ENCODE measurements around the gene ZNF600. TPM values are rescaled to one million over a fixed set of nuclear protein-coding genes. Genes with fewer than 3 reads are reported as not detected.

ZNF600 gene
- polyA plus RNA-seq, 1 of the 3 experiments (the other 2 are of a cell fraction), result 9.9 TPM

DNA sequence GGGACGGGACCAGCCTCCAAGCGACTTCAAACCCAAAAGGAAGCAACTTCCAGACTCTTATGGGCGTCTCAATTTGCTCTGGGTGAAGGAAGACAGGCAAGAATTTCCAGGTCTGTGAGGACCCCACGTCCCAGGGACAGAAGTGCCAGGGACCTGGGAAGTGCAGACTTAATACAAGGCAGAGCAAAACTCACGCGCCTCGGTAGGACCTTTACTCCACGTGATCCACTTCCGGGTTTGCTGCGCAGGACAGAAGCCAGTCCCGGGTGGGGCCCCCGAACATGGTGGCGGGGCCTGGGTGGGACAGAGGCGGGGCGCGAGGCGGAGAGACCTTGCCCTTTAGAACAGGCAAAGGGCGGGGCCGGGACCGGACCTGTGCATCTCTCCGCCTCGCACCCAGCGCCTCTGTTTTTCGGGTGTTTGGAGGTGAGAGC lies 61.0 kb downstream of the ZNF600 start:
- H3K4me2 ChIP-seq, result no peak overlapping the region
- H3F3A ChIP-seq (replicated peaks; ENCODE audit: insufficient read depth), result no peaks in the 10 kb centered on the region
- no peak for TF ChIP-seq RAD21 (IDR thresholded peaks at IDR 0.05; ENCODE audit: low read length)
- TF ChIP-seq, protein P1, sequence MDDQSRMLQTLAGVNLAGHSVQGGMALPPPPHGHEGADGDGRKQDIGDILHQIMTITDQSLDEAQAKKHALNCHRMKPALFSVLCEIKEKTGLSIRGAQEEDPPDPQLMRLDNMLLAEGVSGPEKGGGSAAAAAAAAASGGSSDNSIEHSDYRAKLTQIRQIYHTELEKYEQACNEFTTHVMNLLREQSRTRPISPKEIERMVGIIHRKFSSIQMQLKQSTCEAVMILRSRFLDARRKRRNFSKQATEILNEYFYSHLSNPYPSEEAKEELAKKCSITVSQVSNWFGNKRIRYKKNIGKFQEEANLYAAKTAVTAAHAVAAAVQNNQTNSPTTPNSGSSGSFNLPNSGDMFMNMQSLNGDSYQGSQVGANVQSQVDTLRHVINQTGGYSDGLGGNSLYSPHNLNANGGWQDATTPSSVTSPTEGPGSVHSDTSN (IDR thresholded peaks at IDR 0.05), result no peak
- no peak for TF ChIP-seq RXRA (IDR thresholded peaks at IDR 0.05; ENCODE audit: borderline replicate concordance, low read depth)
- TF ChIP-seq, protein P2, sequence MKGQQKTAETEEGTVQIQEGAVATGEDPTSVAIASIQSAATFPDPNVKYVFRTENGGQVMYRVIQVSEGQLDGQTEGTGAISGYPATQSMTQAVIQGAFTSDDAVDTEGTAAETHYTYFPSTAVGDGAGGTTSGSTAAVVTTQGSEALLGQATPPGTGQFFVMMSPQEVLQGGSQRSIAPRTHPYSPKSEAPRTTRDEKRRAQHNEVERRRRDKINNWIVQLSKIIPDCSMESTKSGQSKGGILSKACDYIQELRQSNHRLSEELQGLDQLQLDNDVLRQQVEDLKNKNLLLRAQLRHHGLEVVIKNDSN (IDR thresholded peaks at IDR 0.05; ENCODE audit: borderline replicate concordance, low read depth), result no peak
- TF ChIP-seq MEF2A (IDR thresholded peaks at IDR 0.05; ENCODE audit: borderline replicate concordance, low read depth), result no peak
- no peak for TF ChIP-seq POLR2AphosphoS5 (IDR thresholded peaks at IDR 0.05; ENCODE audit: low read depth, low read length)
- TF ChIP-seq, protein P3, sequence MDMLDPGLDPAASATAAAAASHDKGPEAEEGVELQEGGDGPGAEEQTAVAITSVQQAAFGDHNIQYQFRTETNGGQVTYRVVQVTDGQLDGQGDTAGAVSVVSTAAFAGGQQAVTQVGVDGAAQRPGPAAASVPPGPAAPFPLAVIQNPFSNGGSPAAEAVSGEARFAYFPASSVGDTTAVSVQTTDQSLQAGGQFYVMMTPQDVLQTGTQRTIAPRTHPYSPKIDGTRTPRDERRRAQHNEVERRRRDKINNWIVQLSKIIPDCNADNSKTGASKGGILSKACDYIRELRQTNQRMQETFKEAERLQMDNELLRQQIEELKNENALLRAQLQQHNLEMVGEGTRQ (IDR thresholded peaks at IDR 0.05; ENCODE audit: borderline replicate concordance, low read depth, low read length), result no peak
- TF ChIP-seq, protein P4, sequence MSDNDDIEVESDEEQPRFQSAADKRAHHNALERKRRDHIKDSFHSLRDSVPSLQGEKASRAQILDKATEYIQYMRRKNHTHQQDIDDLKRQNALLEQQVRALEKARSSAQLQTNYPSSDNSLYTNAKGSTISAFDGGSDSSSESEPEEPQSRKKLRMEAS (IDR thresholded peaks at IDR 0.05; ENCODE audit: low read depth), result no peak
- TF ChIP-seq MXI1 (IDR thresholded peaks at IDR 0.05; ENCODE audit: low read depth, low read length), result no peak
- TF ChIP-seq TAF1 (IDR thresholded peaks at IDR 0.05; ENCODE audit: borderline replicate concordance, low read depth, low read length), result no peak
- TF ChIP-seq GABPA (IDR thresholded peaks at IDR 0.05; ENCODE audit: low read depth), result no peak
- TF ChIP-seq FOXJ3 (CRISPR knock-in tag; IDR thresholded peaks at IDR 0.05), result no peak
- POLR2A ChIA-PET, result no interaction called here
- WGBS (ENCODE audit: low lambda C conversion rate), result 93% methylated on average over 24 of the region's 24 CpGs
- CTCF ChIA-PET, result no interaction called here
- peaks cover 5% of the 10 kb centered on the region; the same call in 1 of the 2 replicates for H3K79me2 ChIP-seq (ENCODE audit: insufficient read depth)
- no peak overlapping the region for H3K4me3 ChIP-seq (ENCODE audit: low read depth in 2 of 2, low read length in 1 of 2)
- no peaks in the 10 kb centered on the region for H3K4me1 ChIP-seq (ENCODE audit: control insufficient read depth in 1 of 2, insufficient read depth in 2 of 2, low read depth in 1 of 2, low read length in 1 of 2)
- no peaks in the 10 kb centered on the region for H3K27me3 ChIP-seq (ENCODE audit: insufficient read depth)
- H3K27ac ChIP-seq (ENCODE audit: low read depth in 2 of 2, low read length in 1 of 2), result no peak overlapping the region
- H4K20me1 ChIP-seq (ENCODE audit: insufficient read depth), result no peaks in the 10 kb centered on the region
- H3K9ac ChIP-seq, result no peak overlapping the region
- no peaks in the 10 kb centered on the region for H3K9me3 ChIP-seq
- no peak overlapping the region for H2AFZ ChIP-seq (ENCODE audit: low read depth)
- H3K9me2 ChIP-seq, result no peaks in the 10 kb centered on the region
- peak; percentile 45 for DNase-seq
- peaks cover 0 to 20% of the 10 kb centered on the region in 2 experiments for H3K36me3 ChIP-seq (replicated peaks in 1 of 2; ENCODE audit: control insufficient read depth in 1 of 2, insufficient read depth in 2 of 2, low read length in 1 of 2)

DNA sequence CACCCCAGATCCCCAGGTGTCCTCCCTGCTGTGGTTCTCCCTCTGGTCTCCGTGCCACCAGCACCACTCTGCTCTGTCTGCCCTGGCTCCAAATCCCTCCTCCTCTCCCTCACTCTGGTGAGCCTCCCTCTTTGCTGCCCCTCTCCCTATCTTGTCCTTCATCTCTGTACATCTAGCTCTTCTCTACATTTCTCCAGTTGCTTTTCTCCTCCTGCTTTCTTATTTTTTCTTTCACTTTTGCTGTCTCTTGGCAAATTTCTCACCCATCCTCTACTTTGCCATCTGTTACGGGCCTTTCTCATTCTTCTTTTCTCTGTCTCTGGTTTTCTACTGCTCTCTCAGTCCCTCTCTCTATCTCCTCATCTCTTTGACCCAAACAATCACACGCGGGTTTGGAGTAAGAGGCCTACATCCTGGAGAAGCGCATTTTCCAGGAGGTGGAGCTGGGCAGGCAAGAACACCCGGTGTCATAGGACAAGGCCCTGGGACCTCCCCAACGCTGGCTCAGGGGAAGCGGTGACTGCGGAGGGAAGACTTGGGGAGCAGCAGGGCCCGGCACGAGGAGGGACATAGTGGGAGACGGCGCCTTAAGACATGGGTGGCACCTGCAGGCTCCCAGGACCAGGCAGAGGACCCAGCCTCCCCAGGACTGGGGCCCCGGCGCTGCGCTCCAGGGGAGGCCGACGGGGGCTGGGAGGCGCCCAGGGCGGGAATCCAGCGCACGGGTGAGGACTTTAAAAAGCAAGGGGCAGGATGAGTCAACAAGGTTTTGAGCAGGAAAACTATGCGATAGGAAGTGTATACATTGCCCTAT lies 61.7 kb downstream of the ZNF600 start:
- 90% methylated on average over 23 of the region's 23 CpGs for WGBS (ENCODE audit: low lambda C conversion rate)
- Histone ChIP-seq H3K4me2 (no peak overlapping the region), H3K4me1 (ENCODE audit: control insufficient read depth in 1 of 2, insufficient read depth in 2 of 2, low read depth in 1 of 2, low read length in 1 of 2) (no peaks in the 10 kb centered on the region), H3F3A (replicated peaks; ENCODE audit: insufficient read depth) (no peaks in the 10 kb centered on the region), H3K4me3 (ENCODE audit: low read depth in 2 of 2, low read length in 1 of 2) (no peak overlapping the region), H2AFZ (ENCODE audit: low read depth) (no peak overlapping the region), H3K9ac (no peak overlapping the region), H4K20me1 (ENCODE audit: insufficient read depth) (no peaks in the 10 kb centered on the region), H3K79me2 (ENCODE audit: insufficient read depth) (peaks cover 3% of the 10 kb centered on the region; the same call in 1 of the 2 replicates), H3K27me3 (ENCODE audit: insufficient read depth) (no peaks in the 10 kb centered on the region), H3K9me3 (no peaks in the 10 kb centered on the region), H3K27ac (ENCODE audit: low read depth in 2 of 2, low read length in 1 of 2) (no peak overlapping the region), H3K9me2 (no peaks in the 10 kb centered on the region), H3K36me3 (replicated peaks in 1 of 2; ENCODE audit: control insufficient read depth in 1 of 2, insufficient read depth in 2 of 2, low read length in 1 of 2) (peaks cover 0 to 19% of the 10 kb centered on the region in 2 experiments)
- no peak for DNase-seq
- POLR2A ChIA-PET, result no interaction called here
- CTCF ChIA-PET, result no interaction called here
- TF ChIP-seq, protein P5, sequence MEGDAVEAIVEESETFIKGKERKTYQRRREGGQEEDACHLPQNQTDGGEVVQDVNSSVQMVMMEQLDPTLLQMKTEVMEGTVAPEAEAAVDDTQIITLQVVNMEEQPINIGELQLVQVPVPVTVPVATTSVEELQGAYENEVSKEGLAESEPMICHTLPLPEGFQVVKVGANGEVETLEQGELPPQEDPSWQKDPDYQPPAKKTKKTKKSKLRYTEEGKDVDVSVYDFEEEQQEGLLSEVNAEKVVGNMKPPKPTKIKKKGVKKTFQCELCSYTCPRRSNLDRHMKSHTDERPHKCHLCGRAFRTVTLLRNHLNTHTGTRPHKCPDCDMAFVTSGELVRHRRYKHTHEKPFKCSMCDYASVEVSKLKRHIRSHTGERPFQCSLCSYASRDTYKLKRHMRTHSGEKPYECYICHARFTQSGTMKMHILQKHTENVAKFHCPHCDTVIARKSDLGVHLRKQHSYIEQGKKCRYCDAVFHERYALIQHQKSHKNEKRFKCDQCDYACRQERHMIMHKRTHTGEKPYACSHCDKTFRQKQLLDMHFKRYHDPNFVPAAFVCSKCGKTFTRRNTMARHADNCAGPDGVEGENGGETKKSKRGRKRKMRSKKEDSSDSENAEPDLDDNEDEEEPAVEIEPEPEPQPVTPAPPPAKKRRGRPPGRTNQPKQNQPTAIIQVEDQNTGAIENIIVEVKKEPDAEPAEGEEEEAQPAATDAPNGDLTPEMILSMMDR (IDR thresholded peaks at IDR 0.05), result no peak
- TF ChIP-seq JUND (IDR thresholded peaks at IDR 0.05) (no peak), GATA2 (CRISPR knock-in tag; IDR thresholded peaks at IDR 0.05) (no peak), EP300 (IDR thresholded peaks at IDR 0.05; ENCODE audit: borderline replicate concordance in 1 of 2, low read depth in 1 of 2, low read length in 1 of 2) (no peak), TAF1 (IDR thresholded peaks at IDR 0.05; ENCODE audit: borderline replicate concordance, low read depth, low read length) (no peak), MXI1 (IDR thresholded peaks at IDR 0.05; ENCODE audit: low read depth, low read length) (no peak)
- TF ChIP-seq, protein P6, sequence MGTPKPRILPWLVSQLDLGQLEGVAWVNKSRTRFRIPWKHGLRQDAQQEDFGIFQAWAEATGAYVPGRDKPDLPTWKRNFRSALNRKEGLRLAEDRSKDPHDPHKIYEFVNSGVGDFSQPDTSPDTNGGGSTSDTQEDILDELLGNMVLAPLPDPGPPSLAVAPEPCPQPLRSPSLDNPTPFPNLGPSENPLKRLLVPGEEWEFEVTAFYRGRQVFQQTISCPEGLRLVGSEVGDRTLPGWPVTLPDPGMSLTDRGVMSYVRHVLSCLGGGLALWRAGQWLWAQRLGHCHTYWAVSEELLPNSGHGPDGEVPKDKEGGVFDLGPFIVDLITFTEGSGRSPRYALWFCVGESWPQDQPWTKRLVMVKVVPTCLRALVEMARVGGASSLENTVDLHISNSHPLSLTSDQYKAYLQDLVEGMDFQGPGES (IDR thresholded peaks at IDR 0.05; ENCODE audit: low read depth, low read length), result no peak
- TF ChIP-seq, protein P3 (IDR thresholded peaks at IDR 0.05; ENCODE audit: borderline replicate concordance, low read depth, low read length), result no peak
- TF ChIP-seq, protein P2 (IDR thresholded peaks at IDR 0.05; ENCODE audit: borderline replicate concordance, low read depth), result no peak

Measured in SK-N-SH (cell line).